Endodermal cell (in vitro differentiated cells): Measurements from ENCODE around the gene PANK1. TPM values are rescaled to one million over a fixed set of nuclear protein-coding genes. Genes with fewer than 3 reads are reported as not detected.

Source experiments
- DNase-seq: peaks from one replicate; pipeline ENCODE4 v3.0.0-alpha.2; 2017
- H3K27ac ChIP-seq: 2 replicates; pipeline ENCODE4 v1.5.1; 2013; ENCODE audit warnings: mild to moderate bottlenecking, low read depth, low read length, moderate library complexity
- H3K27me3 ChIP-seq: 2 replicates; pipeline ENCODE4 v1.6.1; 2013; ENCODE audit warnings: mild to moderate bottlenecking, low read length, moderate library complexity; ENCODE audit not compliant: insufficient read depth, control insufficient read depth, poor library complexity, severe bottlenecking
- H3K36me3 ChIP-seq: 2 replicates; pipeline ENCODE4 v1.7.0; 2013; ENCODE audit warnings: mild to moderate bottlenecking, low read length, moderate library complexity; ENCODE audit not compliant: control insufficient read depth, insufficient read depth
- H3K4me1 ChIP-seq: one replicate; pipeline ENCODE4 v1.7.0; 2013; ENCODE audit warnings: low read length; ENCODE audit not compliant: control insufficient read depth, insufficient read depth
- H3K4me3 ChIP-seq: 2 replicates; pipeline ENCODE4 v1.5.1; 2013; ENCODE audit warnings: mild to moderate bottlenecking, low read length, moderate library complexity
- H3K9ac ChIP-seq: 2 replicates; pipeline ENCODE4 v1.6.1; 2013; ENCODE audit warnings: mild to moderate bottlenecking, low read length, moderate library complexity; ENCODE audit not compliant: poor library complexity, severe bottlenecking; ENCODE audit errors: extremely low read depth
- H3K9me3 ChIP-seq: 2 replicates; pipeline ENCODE4 v1.6.1; 2013; ENCODE audit warnings: mild to moderate bottlenecking, low read length, moderate library complexity; ENCODE audit not compliant: control insufficient read depth
- H3K27ac Mint-ChIP-seq: 2 replicates; pipeline ENCODE4 v1.8.0; 2020; ENCODE audit warnings: mixed read lengths
- H3K27me3 Mint-ChIP-seq: 2 replicates; pipeline ENCODE4 v1.8.0; 2021; ENCODE audit warnings: mild to moderate bottlenecking, mixed read lengths; ENCODE audit not compliant: insufficient read depth
- H3K36me3 Mint-ChIP-seq: 2 replicates; pipeline ENCODE4 v1.8.0; 2020; ENCODE audit warnings: low read depth, mixed read lengths
- H3K4me1 Mint-ChIP-seq: 2 replicates; pipeline ENCODE4 v1.8.0; 2020; ENCODE audit warnings: mixed read lengths
- H3K4me3 Mint-ChIP-seq: 2 replicates; pipeline ENCODE4 v1.8.0; 2020; ENCODE audit warnings: mild to moderate bottlenecking, moderate library complexity, mixed read lengths
- H3K9me3 Mint-ChIP-seq: 2 replicates; pipeline ENCODE4 v1.8.0; 2020; ENCODE audit warnings: mild to moderate bottlenecking, mixed read lengths
- WGBS, 2 experiments: methylation state at CpG; one replicate each; pipeline versions ENCODE4 v1.1.5 to v1.1.7; 2013; ENCODE audit warnings: missing lambda C conversion rate in 2 of 2, mixed read lengths in 1 of 2; ENCODE audit not compliant: insufficient coverage in 1 of 2, insufficient read length in 1 of 2; 5-methylcytosine and 5-hydroxymethylcytosine counted together
- total RNA-seq, 2 donors: library from RNA; stranded (reverse); fragmentation: NEBNext Ultra II Directional in 1 of 2; extraction: Animal tissue kit (Norgen Biotek cat#: 25700) in 1 of 2; gene quantifications; 2 replicates in 1 of 2; 3 replicates in 1 of 2; pipeline ENCODE4 v1.2.1, GENCODE V29; 2021
- TF ChIP-seq, protein P1 (sequence below): fragments of 200-600 bp; sonication (generic); conservative IDR thresholded peaks from 2 replicates; pipeline ENCODE4 v1.5.0; 2021; ENCODE audit warnings: antibody characterized with exemption, mild to moderate bottlenecking

PANK1 gene
- total RNA-seq, 2 donors from 2014 or later = 23.4 to 28.8 TPM

DNA sequence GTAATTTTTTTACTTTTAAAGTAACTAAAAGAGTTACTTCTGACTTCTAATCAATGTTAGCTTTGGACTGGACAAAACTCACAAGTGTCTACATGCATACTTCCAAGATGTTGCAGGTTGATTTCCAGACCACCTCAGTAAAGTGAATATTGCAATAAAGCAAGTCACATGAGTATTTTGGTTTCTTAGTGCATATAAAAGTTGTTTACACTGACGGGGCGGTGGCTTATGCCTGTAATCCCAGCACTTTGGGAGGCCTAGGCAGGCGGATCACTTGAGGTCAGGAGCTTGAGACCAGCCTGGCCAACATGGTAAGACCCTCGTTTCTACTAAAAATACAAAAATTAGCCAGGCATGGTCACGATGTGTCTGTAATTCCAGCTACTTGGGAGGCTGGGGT lies 40.8 kb downstream of the PANK1 start:
- Mint-ChIP-seq H3K4me3 (no peak overlapping the region), H3K36me3 (peaks cover 41% of the 10 kb centered on the region), H3K27me3 (no peaks in the 10 kb centered on the region), H3K4me1 (peaks cover 12% of the 10 kb centered on the region), H3K27ac (no peak overlapping the region), H3K9me3 (no peaks in the 10 kb centered on the region)
- Histone ChIP-seq H3K36me3 (peaks cover 32% of the 10 kb centered on the region), H3K27me3 (no peaks in the 10 kb centered on the region), H3K27ac (no peak overlapping the region), H3K4me1 (no peaks in the 10 kb centered on the region), H3K4me3 (no peak overlapping the region), H3K9me3 (no peaks in the 10 kb centered on the region), H3K9ac (no peak overlapping the region)
- WGBS, 2 experiments = 93 to 100% methylated on average over 5 of the region's 5 CpGs
- DNase-seq = no peak
- TF ChIP-seq, protein P1, sequence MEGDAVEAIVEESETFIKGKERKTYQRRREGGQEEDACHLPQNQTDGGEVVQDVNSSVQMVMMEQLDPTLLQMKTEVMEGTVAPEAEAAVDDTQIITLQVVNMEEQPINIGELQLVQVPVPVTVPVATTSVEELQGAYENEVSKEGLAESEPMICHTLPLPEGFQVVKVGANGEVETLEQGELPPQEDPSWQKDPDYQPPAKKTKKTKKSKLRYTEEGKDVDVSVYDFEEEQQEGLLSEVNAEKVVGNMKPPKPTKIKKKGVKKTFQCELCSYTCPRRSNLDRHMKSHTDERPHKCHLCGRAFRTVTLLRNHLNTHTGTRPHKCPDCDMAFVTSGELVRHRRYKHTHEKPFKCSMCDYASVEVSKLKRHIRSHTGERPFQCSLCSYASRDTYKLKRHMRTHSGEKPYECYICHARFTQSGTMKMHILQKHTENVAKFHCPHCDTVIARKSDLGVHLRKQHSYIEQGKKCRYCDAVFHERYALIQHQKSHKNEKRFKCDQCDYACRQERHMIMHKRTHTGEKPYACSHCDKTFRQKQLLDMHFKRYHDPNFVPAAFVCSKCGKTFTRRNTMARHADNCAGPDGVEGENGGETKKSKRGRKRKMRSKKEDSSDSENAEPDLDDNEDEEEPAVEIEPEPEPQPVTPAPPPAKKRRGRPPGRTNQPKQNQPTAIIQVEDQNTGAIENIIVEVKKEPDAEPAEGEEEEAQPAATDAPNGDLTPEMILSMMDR = no peak

DNA sequence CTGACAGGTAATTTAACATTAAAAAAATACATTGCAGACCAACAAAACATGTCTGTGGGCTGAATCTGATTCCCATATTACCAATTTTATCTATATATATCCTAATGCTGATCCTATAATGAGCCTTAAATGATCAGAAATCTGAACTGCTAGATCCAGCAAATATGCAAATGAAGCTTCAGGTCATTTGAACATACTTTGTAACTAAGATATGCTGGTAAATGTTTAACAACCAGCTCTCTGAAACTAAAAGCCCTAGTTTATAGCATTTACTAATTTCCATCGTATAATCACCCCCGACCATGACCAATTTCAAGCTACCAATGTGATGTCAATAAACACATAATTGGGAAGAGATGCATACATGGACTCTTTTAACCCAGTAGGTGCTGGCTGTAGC lies 42.1 kb downstream of the PANK1 start:
- Histone ChIP-seq H3K36me3 (peaks cover 36% of the 10 kb centered on the region), H3K27ac (no peak overlapping the region), H3K9me3 (no peaks in the 10 kb centered on the region), H3K27me3 (no peaks in the 10 kb centered on the region), H3K4me3 (no peak overlapping the region), H3K4me1 (no peaks in the 10 kb centered on the region), H3K9ac (no peak overlapping the region)
- TF ChIP-seq, protein P1 = no peak
- Mint-ChIP-seq H3K4me1 (peaks cover 12% of the 10 kb centered on the region), H3K9me3 (no peaks in the 10 kb centered on the region), H3K27ac (no peak overlapping the region), H3K36me3 (peaks cover 40% of the 10 kb centered on the region), H3K4me3 (no peak overlapping the region), H3K27me3 (no peaks in the 10 kb centered on the region)
- DNase-seq = no peak
- 97 to 100% methylated on average over 2 of the region's 2 CpGs for WGBS, 2 experiments

DNA sequence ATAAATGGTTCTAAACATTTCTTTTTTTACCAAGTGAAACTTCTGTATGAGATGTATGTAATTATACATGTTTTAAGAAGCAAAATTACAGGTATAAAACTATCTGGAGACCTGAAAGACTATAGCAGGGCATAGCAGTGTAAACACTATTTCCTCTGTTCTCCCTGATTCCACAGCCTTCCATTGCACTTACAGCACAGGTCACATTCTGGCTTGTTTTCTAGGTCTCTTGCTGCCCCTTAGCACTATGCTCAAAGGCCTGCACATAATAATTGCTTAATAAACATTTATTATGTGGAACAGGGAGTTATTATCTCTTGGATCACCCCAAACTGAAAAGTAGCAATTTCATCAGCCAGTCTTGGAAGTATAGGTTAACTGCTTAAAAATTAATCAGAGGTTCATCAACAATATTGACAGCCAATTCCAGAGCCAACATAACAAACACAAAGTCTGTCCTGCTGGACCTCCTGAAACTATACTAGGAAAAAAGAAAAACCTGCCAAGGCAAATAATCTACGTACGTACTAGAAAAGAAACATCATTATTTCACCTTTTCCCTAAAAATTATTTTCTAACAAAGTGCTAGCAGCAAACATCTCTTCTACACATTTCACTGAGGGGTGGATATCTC lies 43.2 kb downstream of the PANK1 start:
- H3K36me3 Mint-ChIP-seq = peaks cover 40% of the 10 kb centered on the region
- DNase-seq = no peak
- no peak overlapping the region for H3K9ac ChIP-seq
- 100% methylated on average over 2 of the region's 2 CpGs for WGBS, 2 experiments
- no peaks in the 10 kb centered on the region for H3K4me1 ChIP-seq
- H3K9me3 Mint-ChIP-seq = no peaks in the 10 kb centered on the region
- H3K36me3 ChIP-seq = peaks cover 42% of the 10 kb centered on the region
- no peaks in the 10 kb centered on the region for H3K27me3 ChIP-seq
- TF ChIP-seq, protein P1 = no peak
- peak overlapping the region; percentile 37 for H3K27ac Mint-ChIP-seq
- no peak overlapping the region for H3K27ac ChIP-seq
- H3K4me3 Mint-ChIP-seq = no peak overlapping the region
- no peak overlapping the region for H3K4me3 ChIP-seq
- no peaks in the 10 kb centered on the region for H3K27me3 Mint-ChIP-seq
- H3K9me3 ChIP-seq = no peaks in the 10 kb centered on the region
- H3K4me1 Mint-ChIP-seq = peaks cover 12% of the 10 kb centered on the region
